K562 (cell line): Measurements from ENCODE around the gene INSM2.

Experiments
- EP300 ChIP-seq: IDR thresholded peaks from 2 replicates; pipeline ENCODE4 v1.6.1; 2012; ENCODE audit warnings: low read length, improper control_type of control experiment
- ESRRA ChIP-seq: fragments of 450-650 bp; IDR thresholded peaks from 2 replicates; pipeline ENCODE4 v1.6.1; 2014; ENCODE audit warnings: low read depth, mild to moderate bottlenecking, moderate library complexity, borderline replicate concordance
- FUS ChIP-seq: fragments of 200-400 bp; formaldehyde crosslinking; optimal IDR thresholded peaks from 2 replicates; pipeline ENCODE3; 2017; ENCODE audit warnings: low read depth, low read length
- GABPA ChIP-seq: fragments of 200-800 bp; sonication (Bioruptor generic); conservative IDR thresholded peaks from 2 replicates; pipeline ENCODE4 v1.6.1; 2016; ENCODE audit warnings: low read depth, missing genetic modification characterization, missing compliant biosample characterization
- NRF1 ChIP-seq, 2 experiments: fragments of 450-650 bp; IDR thresholded peaks in 1 of 2; conservative IDR thresholded peaks in 1 of 2; 2 replicates each; pipeline ENCODE4 v1.6.1; 2014; ENCODE audit warnings: mild to moderate bottlenecking in 2 of 2
- POLR2AphosphoS5 ChIP-seq: IDR thresholded peaks from 2 replicates; pipeline ENCODE4 v1.6.1; 2011; ENCODE audit warnings: mild to moderate bottlenecking, low read depth, low read length, moderate library complexity; ENCODE audit not compliant: control insufficient read depth, insufficient read depth
- TF ChIP-seq, protein P1 (sequence below), 2 experiments: fragments of 450-650 bp; formaldehyde crosslinking in 1 of 2; IDR thresholded peaks; 2 replicates each; pipeline versions ENCODE4 v1.4.0 to v1.6.1; 2014 to 2020; ENCODE audit warnings: mild to moderate bottlenecking in 2 of 2, borderline replicate concordance in 1 of 2, low read depth in 1 of 2
- TF ChIP-seq, protein P2 (sequence below): fragments of 450-650 bp; formaldehyde crosslinking; IDR thresholded peaks from 2 replicates; pipeline ENCODE4 v1.4.0; 2020; ENCODE audit warnings: mild to moderate bottlenecking, mixed read lengths

DNA sequence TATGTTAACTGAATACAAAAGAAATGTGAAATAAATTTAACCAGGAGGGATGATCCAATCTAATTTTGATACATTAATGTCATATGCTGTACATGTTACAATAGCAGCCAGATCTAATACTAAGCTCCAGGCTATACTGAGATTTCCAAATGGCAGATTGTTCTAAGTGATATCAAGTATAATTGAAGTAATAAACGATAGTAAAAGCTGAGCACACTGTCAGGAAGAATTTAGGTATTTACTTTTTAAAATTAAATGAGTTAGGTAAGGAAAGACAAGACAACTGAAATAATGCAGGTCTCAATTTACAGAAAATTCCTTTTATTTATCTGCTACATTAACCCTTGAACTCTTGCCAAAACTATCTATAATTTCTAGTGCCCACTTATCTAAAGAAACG, 39.9 kb downstream of the INSM2 start:
- TF ChIP-seq, protein P1, sequence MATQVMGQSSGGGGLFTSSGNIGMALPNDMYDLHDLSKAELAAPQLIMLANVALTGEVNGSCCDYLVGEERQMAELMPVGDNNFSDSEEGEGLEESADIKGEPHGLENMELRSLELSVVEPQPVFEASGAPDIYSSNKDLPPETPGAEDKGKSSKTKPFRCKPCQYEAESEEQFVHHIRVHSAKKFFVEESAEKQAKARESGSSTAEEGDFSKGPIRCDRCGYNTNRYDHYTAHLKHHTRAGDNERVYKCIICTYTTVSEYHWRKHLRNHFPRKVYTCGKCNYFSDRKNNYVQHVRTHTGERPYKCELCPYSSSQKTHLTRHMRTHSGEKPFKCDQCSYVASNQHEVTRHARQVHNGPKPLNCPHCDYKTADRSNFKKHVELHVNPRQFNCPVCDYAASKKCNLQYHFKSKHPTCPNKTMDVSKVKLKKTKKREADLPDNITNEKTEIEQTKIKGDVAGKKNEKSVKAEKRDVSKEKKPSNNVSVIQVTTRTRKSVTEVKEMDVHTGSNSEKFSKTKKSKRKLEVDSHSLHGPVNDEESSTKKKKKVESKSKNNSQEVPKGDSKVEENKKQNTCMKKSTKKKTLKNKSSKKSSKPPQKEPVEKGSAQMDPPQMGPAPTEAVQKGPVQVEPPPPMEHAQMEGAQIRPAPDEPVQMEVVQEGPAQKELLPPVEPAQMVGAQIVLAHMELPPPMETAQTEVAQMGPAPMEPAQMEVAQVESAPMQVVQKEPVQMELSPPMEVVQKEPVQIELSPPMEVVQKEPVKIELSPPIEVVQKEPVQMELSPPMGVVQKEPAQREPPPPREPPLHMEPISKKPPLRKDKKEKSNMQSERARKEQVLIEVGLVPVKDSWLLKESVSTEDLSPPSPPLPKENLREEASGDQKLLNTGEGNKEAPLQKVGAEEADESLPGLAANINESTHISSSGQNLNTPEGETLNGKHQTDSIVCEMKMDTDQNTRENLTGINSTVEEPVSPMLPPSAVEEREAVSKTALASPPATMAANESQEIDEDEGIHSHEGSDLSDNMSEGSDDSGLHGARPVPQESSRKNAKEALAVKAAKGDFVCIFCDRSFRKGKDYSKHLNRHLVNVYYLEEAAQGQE (IDR thresholded peaks at IDR 0.05; ENCODE audit: borderline replicate concordance) = no peak
- TF ChIP-seq, protein P1 (CRISPR knock-in tag; IDR thresholded peaks at IDR 0.05; ENCODE audit: low read depth) = no peak
- TF ChIP-seq POLR2AphosphoS5 (no peak), ESRRA (no peak), EP300 (no peak), FUS (no peak), GABPA (tag) (no peak), NRF1 (conservative IDR thresholded peaks at IDR 0.05 in 1 of 2, IDR thresholded peaks at IDR 0.05 in 1 of 2) (no peak)
- TF ChIP-seq, protein P2, sequence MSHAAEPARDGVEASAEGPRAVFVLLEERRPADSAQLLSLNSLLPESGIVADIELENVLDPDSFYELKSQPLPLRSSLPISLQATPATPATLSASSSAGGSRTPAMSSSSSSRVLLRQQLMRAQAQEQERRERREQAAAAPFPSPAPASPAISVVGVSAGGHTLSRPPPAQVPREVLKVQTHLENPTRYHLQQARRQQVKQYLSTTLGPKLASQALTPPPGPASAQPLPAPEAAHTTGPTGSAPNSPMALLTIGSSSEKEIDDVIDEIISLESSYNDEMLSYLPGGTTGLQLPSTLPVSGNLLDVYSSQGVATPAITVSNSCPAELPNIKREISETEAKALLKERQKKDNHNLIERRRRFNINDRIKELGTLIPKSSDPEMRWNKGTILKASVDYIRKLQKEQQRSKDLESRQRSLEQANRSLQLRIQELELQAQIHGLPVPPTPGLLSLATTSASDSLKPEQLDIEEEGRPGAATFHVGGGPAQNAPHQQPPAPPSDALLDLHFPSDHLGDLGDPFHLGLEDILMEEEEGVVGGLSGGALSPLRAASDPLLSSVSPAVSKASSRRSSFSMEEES (CRISPR knock-in tag) = no peak
